ENCODE data around the gene TMEM25.
"Not testable (repeated sequence)": the region's sequence is repeated elsewhere in the genome, so short reads cannot be mapped to it uniquely, and the experiment has no call there.

Gene TMEM25

DNA sequence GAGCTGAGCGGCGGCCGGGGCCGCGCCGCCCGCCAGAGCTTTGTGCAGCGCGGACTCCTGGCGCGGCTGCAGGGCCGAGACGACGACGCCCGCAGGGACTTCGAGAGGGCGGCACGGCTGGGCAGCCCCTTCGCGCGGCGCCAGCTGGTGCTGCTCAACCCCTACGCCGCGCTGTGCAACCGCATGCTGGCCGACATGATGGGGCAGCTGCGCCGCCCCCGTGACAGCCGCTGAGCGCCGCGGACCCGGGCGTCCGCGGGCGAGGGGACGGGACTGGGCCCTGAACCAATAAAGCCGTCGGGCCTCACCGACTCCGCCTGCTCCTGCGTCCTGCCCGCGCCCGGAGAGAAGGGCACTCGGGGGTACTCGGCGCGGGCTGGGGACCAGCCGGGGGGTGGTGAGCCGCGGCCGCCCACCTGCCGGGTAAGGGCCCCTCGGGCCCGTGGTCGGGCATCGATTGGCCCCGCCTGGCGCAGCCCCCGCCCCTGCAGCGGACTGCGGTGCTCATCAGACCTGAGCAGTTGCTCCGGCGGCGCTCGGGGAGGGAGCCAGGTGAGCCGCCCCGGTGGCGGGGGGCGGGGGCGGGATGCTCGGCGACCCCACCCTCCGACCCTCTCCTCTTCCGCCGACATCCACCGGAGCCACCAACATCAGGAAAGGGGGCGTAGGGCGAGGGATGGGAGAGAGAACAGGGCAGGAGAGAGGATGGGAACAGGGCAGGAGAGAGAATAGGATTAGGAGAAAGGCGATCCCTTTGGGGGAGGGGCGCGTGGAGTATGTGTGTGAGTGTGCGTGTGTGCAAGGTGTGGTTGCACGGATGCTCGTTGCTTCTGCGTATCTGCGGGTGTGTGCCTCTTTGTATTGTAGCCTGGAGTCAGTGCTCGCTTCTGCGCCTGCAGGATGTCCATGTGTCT lies at the start of gene TMEM25:
Gene TMEM25, plus strand, starts transcription at position 510 of the 914 bp plus-strand sequence. CDS start 610 bp downstream, outside the sequence.
- DNase-seq = peak; percentile 80

DNA sequence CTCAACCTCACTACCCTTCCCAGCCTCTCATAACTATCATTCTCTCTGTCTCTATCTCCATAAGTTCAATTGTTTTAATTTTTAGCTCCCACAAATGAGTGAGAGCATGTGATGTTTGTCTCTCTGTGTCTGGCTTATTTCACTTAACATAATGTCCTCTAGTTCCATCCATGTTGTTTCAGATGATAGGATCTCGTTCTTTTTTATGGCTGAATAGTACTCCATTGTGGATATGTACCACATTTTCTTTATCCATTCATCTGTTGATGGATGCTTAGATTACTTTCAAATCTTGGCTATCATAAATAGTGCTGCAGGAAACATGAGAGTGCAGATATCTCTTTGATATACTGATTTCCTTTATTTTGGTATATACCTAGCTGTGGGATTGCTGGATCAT lies 49.8 kb upstream of the TMEM25 start:
- not testable (repeated sequence) for DNase-seq

GRCh38 chr11:118484405-118484804 lies 46.6 kb upstream of the TMEM25 start:
- DNase-seq = no peak

DNA sequence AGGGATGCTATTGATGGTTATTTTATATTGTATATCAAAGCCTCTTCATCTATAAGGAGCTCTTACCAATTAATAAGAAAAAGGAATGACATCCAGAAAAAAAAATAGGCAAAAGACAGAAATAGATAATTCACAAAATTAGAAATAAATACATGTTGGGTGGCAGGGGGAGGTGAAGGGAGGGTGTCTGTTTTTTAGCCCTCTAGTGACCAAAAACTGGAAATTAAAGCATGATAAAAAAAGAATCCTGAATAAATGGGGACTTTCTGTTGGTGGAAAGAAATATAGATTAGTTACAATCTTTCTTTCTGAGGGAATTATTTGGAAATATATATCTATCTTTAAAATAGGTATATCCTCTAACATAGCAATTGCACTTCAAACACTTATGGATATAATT lies 45.7 kb upstream of the TMEM25 start:
- DNase-seq = no peak

DNA sequence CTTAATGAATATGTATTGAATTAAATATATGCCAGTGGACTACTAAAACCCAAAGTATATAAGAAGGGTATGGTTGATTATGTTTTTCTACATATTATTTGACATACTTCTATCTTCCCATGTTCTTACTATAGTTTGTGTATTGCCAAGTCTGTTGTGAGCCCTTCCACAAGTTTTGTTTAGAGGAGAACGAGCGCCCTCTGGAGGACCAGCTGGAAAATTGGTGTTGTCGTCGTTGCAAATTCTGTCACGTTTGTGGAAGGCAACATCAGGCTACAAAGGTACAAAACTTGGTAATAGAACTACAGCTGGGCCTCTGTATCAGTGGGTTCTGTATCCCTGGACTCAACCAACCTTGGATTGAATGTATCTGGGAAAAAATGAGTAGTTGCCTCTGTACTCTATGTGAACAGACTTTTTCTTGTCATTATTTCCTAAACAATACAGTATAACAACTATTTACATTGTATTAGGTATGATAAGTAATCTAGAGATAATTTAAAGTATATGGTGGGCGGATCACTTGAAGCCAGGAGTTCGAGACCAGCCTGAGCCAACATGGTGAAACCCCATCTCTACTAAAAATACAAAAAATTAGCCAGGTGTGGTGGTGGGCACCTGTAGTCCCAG lies 42.4 kb upstream of the TMEM25 start:
- DNase-seq = peak; percentile 44

DNA sequence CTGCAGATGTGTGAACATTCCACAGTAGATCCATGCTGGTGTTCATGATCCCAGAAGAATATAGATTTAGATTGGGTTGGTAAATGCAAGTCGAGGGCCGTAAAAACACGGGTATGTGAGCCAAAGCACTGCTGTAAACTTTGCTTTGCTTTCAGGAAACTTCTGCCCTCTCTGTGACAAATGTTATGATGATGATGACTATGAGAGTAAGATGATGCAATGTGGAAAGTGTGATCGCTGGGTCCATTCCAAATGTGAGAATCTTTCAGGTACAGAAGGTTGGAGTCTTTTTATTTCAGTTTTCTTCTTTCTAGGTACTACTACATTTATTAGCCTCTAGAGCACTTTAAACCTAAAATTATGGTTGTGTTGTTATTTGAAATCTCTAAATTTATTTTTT lies 40.0 kb upstream of the TMEM25 start:
- no peak for DNase-seq

GRCh38 chr11:118497831-118498230 lies 33.2 kb upstream of the TMEM25 start:
- DNase-seq = no peak

- no peak for DNase-seq
These were observed 27.8 kb upstream of the TMEM25 start for GRCh38 chr11:118503216-118503615.

- DNase-seq = no peak
These were observed 19.4 kb upstream of the TMEM25 start for GRCh38 chr11:118511601-118512000.

- DNase-seq = no peak
These were observed 16.9 kb upstream of the TMEM25 start for GRCh38 chr11:118514103-118514502.

DNA sequence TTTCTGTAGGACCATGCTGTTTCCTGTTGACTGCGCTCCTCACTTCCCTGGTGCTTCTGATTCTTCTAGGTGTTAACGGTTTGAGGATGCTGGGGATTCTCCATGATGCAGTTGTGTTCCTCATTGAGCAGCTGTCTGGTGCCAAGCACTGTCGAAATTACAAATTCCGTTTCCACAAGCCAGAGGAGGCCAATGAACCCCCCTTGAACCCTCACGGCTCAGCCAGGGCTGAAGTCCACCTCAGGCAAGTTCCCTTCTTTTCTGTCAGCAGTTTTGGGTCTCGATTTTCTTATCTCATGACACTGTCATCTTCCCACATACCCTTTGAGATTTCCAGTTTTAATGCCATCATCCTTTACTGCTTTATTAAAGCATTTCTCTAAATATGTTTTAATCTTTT lies 11.4 kb upstream of the TMEM25 start:
- DNase-seq = no peak

GRCh38 chr11:118521892-118522311 lies 9.1 kb upstream of the TMEM25 start:
- DNase-seq = no peak

DNA sequence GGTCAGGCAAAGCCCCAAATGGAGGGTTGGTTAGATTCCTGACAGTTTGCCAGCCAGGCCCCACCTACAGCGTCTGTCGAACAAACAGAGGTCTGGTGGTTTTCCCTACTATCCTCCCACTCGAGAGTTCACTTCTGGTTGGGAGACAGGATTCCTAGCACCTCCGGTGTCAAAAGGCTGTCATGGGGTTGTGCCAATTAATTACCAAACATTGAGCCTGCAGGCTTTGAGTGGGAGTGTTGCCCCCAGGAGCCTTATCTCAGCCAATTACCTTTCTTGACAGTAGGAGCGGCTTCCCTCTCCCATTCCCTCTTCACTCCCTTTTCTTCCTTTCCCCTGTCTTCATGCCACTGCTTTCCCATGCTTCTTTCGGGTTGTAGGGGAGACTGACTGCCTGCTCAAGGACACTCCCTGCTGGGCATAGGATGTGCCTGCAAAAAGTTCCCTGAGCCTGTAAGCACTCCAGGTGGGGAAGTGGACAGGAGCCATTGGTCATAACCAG lies 8.4 kb upstream of the TMEM25 start:
- DNase-seq = no peak

- DNase-seq = no peak
These were observed 6.6 kb upstream of the TMEM25 start for GRCh38 chr11:118524356-118524755.

DNA sequence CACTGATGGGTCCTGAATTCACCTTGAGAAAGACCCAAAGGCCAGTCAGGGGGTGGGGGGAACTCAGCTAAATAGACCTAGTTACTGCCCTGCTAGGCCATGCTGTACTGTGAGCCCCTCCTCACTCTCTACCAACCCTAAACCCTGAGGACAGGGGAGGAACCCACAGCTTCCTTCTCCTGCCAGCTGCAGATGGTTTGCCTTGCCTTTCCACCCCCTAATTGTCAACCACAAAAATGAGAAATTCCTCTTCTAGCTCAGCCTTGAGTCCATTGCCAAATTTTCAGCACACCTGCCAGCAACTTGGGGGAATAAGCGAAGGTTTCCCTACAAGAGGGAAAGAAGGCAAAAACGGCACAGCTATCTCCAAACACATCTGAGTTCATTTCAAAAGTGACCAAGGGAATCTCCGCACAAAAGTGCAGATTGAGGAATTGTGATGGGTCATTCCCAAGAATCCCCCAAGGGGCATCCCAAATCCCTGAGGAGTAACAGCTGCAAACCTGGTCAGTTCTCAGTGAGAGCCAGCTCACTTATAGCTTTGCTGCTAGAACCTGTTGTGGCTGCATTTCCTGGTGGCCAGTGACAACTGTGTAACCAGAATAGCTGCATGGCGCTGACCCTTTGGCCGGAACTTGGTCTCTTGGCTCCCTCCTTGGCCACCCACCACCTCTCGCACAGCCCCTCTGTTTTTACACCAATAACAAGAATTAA lies 6.1 kb upstream of the TMEM25 start:
- no peak for DNase-seq

- no peak for DNase-seq
These were observed 4.3 kb upstream of the TMEM25 start for GRCh38 chr11:118526688-118527087.

DNA sequence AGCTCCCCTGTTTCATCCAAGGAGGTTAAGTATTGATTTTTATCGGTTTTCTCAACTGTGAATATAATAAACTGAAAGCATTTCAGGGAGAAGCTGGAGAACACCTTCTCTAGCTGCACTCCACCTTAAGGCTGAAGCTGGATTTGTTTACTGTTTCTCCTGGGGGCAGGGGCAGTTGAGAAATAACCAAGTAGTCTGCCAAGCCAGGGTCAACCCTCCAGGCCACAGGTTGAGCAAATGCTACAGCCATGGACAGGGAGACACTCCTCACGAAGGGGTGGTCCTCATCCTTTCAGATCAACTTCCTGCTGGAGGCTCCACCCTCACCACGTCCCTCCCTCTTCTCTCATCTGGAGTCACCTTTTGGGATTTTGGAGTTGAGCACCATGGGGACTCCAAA lies 3.9 kb upstream of the TMEM25 start, which contains the start of gene TTC36:
Gene TTC36, plus strand, starts transcription at position 366 of the 400 bp plus-strand sequence. Its CDS starts 21 bp downstream, at position 387.
- DNase-seq = no peak

DNA sequence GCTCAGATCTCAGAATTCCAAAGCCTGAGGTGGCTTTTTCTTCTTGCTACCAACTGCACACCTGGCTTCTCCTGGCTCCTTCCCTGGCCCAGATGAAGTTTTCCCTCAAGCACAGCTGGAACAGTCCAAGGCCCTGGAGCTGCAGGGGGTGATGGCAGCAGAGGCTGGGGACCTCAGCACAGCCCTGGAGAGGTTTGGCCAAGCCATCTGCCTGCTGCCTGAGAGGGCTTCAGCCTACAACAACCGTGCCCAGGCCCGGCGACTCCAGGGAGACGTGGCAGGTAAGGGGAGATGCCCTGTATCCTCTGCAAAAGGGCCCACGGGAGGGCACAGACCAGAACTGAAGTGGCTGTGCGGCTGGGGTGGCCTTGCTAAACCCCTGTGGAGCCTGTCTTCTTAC lies 2.5 kb upstream of the TMEM25 start:
- no peak for DNase-seq

DNA sequence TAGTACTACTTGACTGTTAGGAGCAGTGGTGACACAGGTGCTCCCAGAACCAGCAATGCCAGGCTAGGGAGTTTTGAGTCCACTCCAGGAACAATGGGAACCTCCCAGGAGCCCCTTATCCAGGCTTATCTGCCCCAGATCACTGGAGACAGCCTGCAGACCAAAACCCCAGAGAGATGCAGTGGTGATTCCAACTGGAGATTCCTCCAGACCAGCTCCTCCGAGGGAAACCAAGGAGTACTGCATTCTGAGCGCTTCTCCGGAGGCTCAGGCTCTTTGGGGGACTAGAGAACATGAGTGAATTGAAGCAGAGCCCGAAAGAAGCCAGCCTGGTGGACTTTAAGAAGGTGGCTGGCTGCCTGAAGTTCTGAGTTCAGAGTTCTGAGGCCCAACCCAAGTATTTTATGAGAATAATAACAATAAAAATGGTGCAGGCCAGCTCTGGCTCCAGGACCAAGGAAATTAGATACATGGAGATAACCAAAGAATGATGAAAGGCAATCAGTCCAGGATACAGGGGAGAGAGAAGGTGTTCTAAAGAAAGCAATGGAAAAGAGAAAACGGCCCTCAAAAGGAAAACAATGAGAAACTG lies 1.3 kb upstream of the TMEM25 start:
- no peak for DNase-seq

DNA sequence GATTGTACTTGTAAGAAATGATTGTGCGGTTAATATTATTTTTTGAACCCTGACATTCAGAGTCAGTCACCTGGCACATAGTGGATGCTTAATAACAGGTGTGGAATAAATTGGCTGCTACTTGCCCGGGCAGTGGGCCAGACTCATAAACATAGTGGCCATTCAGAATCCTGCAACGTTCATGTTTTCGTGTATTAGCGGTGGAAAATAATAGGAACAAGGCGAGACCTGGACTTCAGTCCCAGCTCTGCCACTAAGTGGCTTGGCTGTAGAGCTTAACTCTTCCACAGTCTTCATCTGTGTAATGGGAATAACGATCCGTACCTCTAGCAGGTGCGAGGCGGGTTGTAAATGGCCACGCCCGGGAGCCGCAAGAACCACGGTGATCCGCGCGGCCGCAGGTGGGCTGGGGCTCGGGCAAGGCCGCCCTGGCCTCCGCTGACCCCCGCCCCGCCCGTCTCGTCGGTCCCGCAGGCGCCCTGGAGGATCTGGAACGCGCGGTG lies 761 bp upstream of the TMEM25 start:
- peak; percentile 97 for DNase-seq

GRCh38 chr11:118531597-118532084 lies 649 bp downstream of the TMEM25 start:
- no peak for DNase-seq

DNA sequence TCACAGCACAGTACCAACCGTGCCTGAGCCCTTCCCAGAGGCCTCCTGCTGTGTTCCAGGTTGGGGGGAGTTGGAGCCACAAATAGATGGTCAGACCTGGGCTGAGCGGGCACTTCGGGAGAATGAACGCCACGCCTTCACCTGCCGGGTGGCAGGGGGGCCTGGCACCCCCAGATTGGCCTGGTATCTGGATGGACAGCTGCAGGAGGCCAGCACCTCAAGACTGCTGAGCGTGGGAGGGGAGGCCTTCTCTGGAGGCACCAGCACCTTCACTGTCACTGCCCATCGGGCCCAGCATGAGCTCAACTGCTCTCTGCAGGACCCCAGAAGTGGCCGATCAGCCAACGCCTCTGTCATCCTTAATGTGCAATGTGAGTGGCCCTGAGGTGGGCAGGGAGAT lies 1.1 kb downstream of the TMEM25 start:
- DNase-seq = no peak

Data from NCI-H1105 (cell line).